Suprapubic skin (tissue), 4 donors: ENCODE results near the gene SLC2A4RG.

Source experiments
- CTCF ChIP-seq, 2 donors: fragments of 200-600 bp in 1 of 2; fragments of 450-650 bp in 1 of 2; sonication (generic) in 1 of 2; IDR thresholded peaks; one replicate each; pipeline ENCODE4 v1.5.1; 2016 to 2019; ENCODE audit warnings: antibody characterized with exemption in 2 of 2, mild to moderate bottlenecking in 1 of 2, moderate library complexity in 1 of 2
- POLR2A ChIP-seq, 2 donors: fragments of 450-650 bp; IDR thresholded peaks; one replicate each; pipeline ENCODE4 v1.6.1; 2017; ENCODE audit warnings: antibody characterized with exemption in 2 of 2, mild to moderate bottlenecking in 2 of 2, moderate library complexity in 2 of 2
- POLR2AphosphoS5 ChIP-seq, 3 donors: sonication (generic); formaldehyde crosslinking; IDR thresholded peaks; one replicate each; pipeline ENCODE4 v1.6.1; 2017; ENCODE audit warnings: antibody characterized with exemption in 3 of 3

- TF ChIP-seq CTCF (IDR thresholded peaks at IDR 0.05): no peak
- TF ChIP-seq POLR2AphosphoS5 (IDR thresholded peaks at IDR 0.05): no peak
- TF ChIP-seq POLR2A (IDR thresholded peaks at IDR 0.05): no peak
Observed at GRCh38 chr20:63731410-63731809, 8.2 kb upstream of the SLC2A4RG start.
